ENCODE measurements around the gene SSTR3.

DNA sequence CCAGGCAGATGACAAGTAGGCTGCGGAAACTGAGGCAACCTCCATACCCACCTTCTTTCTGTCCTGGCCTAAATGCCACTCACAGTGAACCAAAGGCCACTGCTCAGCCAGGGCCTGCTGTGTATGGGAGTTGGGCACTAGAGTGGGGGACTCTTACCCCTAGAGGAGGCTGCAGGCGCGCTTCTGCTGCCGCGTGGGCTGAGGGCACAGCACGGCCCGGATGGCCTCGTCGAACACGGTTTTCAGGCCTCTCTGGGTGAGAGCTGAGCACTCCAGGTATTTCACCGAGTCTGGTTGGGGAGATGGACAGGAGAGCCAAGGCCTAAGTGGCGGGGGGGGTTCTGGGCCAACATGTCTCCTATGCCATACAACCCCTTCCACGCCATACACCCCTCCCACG lies 14.2 kb upstream of the SSTR3 start:
- TF ChIP-seq, protein P1, sequence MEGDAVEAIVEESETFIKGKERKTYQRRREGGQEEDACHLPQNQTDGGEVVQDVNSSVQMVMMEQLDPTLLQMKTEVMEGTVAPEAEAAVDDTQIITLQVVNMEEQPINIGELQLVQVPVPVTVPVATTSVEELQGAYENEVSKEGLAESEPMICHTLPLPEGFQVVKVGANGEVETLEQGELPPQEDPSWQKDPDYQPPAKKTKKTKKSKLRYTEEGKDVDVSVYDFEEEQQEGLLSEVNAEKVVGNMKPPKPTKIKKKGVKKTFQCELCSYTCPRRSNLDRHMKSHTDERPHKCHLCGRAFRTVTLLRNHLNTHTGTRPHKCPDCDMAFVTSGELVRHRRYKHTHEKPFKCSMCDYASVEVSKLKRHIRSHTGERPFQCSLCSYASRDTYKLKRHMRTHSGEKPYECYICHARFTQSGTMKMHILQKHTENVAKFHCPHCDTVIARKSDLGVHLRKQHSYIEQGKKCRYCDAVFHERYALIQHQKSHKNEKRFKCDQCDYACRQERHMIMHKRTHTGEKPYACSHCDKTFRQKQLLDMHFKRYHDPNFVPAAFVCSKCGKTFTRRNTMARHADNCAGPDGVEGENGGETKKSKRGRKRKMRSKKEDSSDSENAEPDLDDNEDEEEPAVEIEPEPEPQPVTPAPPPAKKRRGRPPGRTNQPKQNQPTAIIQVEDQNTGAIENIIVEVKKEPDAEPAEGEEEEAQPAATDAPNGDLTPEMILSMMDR (conservative IDR thresholded peaks at IDR 0.05) = no peak
- no peak for TF ChIP-seq ZFX (IDR thresholded peaks at IDR 0.05)
